HG02938 (cell line): Measurements from ENCODE around the gene SCCPDH.

Experiments
- ATAC-seq: cut with Tn5 transposase; IDR thresholded peaks from one replicate; pipeline ENCODE4 v1.9.1; 2021; ENCODE audit warnings: mild to moderate bottlenecking, moderate library complexity; ENCODE audit not compliant: unreplicated experiment

The SCCPDH gene

DNA sequence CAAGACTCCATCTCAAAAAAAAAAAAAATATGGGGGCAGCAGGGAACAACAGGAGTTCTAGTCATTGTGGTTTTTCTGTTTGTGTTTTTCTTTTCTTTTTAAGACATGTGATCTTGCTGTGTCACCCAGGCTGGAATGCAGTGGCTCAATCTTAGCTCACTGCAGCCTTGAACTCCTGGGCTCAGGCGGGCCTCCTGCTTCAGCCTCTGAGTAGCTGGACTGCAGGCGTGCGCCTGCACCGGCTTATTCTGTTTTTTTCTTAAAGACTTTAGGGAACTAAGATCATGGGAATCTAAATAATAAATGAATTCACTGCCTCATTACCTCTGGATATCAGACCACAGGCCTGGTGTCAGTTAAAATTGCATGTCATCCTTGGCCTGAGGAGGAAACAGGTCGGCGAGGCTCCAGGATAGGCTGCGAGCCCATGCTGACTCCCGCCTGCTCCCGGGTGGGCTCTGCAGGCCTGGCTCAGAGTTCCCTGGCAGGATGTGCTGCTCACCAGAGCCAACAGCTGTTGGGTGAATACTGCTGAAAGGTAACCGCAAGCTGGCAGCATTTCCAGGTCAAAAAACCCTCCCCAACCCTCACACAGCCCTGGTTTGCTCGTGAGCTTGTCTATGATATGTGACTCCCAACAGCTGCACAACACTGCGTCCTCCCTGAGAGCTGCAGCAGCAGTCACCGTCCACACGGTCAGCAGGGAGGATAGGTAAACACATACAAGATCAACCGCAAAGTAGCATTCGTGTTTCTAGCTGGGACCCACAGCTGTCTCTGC is 58.1 kb downstream of the SCCPDH start:
- peak; percentile 85 for ATAC-seq

DNA sequence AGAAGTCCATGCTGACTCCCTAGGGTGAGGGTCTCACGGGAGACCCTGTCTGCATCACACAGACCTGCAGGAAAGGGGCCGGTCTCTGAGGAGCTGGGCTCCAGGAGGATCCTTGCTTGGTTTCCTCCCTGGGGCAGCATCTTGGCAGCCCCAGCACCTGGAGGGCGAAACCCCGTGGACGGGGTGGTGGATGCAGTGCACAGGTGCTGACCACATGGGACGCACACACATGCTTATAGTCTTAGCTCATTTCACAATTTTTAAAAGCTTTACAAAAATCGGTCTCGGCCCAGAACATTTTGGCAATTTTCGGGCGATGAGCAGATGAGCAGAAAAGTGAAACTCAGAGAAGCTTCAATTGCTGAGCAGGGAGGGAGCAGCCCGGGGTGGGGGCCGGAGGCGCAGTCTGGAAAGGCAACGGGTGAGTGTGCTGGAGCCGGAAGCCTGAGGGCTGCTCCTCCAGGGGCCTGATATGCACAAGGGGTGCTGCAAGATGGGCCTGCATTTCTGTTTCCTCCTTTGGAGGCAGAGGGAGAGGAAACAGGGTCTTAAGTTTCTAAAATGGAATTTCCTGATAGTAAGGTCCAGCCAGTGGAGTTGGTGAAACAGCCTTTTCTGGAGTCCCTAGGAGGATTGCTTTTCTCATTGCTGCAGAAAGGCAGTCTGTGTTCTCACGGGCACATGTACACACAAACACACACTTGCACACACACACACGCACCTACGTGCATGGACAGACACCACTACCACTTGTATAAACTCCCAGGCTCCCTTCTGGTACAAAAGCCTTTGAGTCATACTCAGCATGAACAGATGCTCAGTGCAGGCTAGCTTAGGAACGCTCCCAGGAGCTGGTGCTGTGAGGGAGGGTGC is 60.6 kb downstream of the SCCPDH start:
- no peak for ATAC-seq

DNA sequence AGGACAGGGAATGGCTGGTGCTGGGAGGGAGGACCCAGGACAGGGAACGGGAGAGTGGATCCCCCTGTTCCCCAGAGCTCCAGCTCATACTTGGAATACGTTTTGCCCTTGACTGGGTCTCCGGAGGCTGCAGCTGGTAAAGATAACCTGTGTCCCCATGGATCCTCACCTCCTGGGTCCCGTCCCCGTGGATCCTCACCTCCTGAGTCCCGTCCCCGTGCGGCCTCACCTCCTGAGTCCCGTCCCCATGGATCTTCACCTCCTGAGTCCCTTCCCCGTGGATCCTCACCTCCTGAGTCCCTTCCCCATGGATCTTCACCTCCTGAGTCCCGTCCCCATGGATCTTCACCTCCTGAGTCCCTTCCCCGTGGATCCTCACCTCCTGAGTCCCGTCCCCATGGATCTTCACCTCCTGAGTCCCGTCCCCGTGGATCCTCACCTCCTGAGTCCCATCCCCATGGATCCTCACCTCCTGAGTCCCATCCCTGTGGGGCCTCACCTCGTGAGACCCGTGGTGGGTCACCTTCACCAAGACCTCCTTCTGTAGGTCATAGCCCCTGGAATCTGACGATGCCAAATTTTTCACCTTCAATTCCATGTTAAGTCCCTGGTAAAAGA is 61.4 kb downstream of the SCCPDH start:
- ATAC-seq, result no peak

DNA sequence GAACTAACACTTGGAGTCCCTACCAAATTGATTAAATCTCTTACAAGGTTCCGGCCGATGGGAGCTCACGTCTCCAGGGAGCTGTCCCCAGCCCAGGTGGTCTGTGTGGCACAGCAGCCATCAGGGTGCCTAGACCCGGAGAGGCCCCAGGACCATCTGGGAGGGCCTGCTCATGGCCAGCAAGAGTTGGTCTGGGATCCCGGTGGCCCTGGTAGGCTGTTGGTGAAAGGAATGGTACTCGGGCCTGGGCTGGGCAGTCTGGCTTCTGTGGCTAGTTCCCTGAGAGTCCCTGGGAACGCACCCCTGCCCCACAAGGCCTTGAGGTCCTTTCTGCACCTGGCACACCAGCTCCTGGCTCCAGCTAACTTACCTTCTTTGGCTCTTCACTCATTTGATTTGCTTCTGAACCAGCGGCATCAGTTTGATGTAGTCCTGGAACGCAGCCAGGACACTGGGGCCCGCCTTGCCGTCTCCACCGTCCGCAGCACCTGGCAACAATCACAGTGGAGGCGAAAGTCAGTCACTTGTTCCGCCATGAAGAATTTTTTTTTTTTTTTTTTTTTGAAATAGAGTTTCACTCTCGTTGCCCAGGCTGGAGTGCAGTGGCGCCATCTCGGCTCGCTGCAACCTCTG is 62.5 kb downstream of the SCCPDH start:
- no peak for ATAC-seq

DNA sequence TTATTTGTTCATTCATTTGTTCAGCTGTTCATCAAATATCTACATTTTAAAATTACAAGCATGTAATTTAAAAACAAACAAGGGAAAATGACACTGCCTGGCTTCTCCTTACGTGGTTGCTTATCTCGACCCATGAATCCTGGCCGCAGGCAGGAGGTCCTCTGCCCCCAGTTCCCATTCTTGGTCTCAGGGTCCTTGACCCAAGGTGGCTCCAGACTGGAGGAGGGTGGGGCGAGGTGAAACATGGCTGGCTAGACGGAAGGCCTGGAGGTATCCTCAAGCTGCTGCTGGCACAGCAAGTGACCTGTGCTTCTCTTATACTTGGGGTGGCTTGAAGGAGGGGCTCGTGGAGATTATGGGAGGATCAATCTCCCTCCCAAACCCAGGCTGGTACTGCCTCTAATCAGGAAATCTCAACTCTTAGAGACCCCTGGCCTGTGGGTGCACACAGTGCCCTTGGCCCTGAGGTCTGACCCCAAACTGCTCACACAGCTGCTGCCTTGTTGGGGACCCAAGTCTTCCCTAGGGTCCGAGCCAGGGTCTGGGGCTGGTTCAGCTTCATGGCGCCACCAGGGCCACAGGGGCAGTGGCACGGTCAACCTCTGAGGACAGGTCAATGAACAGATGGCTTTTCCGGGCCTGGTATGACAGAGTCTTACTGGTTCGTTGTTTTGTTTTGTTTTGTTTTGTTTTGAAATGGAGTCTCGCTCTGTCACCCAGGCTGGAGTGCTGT is 63.7 kb downstream of the SCCPDH start:
- ATAC-seq, result no peak

DNA sequence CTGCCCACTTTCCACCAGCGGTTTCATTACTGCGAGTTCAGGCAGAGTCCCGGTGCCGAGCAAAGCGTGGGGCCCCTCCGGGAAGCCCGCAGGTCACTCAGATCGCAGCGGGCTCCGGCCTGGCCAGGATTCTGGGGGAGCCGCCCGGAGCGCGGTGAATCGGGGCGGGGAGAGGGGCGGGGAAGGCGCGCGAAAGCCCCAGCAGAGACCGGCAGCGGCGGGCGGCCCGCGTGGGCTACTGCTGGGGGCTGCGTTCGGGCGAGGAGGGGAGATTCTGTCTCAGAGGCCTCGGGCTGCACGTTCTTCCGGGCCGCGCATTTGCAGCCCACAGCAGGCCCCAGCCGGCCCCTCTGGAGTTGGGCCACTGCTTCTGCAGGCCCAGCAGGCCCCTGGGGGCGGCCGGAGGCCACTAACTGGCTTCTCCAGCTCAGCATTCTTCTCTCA is 64.7 kb downstream of the SCCPDH start:
- ATAC-seq, result no peak

DNA sequence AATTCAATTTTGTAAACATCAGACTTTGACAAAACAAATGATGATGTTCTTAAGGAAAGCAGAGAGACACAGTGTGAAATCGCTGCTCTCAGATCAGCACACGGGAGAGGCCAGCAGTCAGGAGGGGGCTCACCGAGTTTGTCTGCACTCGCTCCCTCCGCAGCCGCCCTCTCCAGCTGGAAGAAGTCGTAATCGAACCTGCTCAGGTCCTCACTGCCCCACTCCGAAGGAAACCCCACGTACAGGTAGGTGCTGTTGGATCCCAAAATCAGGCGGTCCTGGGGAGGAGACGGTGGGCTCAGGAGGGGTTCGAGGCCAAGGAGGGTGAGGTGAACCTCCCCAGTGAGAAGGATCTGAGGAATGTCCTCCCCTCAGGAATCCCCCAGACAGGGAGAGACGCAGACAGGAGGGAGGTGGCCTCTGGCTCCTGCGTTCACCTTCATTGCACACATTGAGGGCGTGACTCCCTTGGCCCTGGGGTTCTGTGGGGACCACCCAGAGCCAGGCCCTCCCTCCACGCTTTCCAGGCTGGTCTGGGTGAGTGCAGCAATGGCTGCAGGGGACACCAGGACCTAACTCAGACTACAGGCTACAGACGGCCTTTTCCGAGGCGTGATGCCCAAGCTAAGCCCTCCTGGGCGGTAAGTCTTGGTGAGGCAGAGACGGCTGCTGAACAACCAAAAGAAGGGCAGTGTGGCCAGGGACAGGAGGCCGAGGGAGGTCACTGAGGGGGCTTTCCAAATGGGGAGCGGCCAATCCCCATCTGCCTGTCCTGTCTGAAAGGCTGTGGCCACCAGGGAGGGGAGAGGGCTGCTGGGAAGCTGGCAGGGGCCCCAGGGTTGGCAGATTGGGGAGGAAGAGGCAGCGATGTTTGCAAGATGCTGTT is 65.5 kb downstream of the SCCPDH start:
- no peak for ATAC-seq

DNA sequence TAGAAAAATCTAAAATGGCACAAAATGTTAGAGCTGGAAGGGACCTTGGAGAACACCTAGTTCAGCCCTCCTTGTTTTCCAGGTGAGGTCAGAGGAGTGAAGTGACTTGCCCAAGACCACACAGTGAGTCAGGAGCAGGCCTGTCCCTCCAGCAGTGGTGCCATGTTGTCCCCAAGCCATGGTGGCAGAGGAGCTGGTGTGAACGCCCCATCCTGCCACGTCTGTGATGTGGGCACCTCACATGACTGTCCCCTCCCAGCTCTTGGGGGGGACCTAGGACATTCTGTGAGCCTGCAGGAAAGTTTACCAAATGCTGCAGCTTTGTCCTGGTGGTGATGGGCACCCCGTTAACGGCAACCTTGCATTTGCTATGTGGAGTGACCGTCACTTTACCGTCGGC is 66.2 kb downstream of the SCCPDH start:
- ATAC-seq, result no peak

DNA sequence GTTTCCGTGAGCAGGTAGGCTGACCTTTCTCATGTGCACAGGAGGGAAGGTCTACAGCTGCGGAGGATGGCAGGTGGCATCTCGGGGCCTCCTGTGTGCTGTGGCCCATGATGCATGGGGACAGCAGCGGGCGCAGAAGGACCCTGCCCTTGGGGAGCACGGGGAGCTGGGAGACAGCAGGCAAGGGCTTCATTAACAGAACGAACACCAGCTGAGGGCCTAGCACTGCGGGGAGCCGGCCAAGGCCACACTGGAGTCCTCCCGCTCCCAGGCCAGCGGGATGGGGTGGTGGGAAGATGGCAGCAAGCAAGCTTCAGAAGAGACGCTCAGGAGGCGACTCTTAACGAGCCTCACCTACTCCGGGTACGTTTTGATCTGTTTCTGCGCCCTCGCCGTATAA is 66.6 kb downstream of the SCCPDH start:
- ATAC-seq, result no peak

DNA sequence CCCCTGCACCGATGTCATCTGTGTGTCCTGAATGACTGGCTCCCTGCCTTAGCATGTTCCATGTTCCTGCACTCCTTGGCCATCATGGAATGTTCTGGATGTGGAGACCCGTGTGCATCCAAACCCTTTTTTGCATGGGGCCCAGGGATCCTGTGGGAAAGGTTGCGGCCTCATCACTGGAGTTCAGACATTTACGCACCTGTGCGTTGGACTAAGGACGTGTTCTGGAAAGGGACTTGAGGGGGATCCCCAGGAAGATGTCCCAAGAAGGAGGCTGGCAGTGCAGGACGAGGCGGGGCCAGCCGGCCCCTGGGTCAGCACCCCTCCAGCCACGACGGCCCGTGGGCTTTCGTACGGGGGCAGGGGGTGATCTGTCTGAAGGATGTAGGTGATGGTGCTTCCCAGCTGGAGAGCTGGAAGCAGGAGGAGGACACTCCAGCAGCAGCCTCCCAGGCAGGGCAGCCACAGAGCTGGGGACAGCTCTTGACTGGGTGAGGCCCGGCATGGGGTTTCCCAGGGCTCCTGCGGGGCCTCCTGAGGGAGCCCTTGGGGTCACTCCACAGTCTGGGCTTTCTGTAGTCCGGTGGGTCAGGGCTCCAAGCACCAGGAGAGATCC is 67.2 kb downstream of the SCCPDH start:
- ATAC-seq, result no peak

DNA sequence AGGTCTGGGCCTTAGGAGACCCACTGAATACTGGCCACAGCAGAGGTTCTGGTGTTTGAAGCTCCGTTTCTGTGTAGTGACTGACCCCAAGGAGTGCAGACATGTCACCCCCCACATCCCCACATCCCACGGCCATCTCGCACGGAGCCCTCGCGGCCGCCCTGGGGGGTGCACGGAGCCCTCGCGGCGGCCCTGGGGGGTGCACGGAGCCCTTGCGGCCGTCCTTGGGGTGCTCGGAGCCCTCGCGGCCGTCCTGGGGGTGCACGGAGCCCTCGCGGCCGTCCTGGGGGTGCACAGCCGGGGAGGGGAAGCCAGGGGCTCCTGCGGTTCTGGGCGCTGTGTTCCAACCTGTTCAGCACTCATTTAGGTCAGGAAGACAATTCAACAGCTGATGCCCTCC is 68.4 kb downstream of the SCCPDH start:
- ATAC-seq, result no peak

DNA sequence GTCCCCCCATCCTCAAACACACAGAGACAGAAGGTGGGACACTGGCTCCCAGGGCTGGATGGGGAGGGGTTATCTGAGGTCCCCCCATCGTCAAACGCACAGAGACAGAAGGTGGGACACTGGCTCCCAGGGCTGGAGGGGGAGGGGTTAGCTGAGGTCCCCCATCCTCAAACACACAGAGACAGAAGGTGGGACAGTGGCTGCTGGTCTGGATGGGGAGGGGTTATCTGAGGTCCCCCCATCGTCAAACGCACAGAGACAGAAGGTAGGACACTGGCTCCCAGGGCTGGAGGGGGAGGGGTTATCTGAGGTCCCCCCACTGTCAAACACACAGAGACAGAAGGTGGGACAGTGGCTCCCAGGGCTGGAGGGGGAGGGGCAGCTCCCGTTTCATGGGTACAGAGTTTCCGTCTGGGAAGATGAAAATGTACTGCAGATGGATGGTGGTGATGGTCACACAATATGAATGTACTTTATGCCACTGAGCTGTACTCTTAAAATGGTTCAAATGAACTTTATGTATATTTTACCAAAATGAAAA is 69.2 kb downstream of the SCCPDH start:
- no peak for ATAC-seq

DNA sequence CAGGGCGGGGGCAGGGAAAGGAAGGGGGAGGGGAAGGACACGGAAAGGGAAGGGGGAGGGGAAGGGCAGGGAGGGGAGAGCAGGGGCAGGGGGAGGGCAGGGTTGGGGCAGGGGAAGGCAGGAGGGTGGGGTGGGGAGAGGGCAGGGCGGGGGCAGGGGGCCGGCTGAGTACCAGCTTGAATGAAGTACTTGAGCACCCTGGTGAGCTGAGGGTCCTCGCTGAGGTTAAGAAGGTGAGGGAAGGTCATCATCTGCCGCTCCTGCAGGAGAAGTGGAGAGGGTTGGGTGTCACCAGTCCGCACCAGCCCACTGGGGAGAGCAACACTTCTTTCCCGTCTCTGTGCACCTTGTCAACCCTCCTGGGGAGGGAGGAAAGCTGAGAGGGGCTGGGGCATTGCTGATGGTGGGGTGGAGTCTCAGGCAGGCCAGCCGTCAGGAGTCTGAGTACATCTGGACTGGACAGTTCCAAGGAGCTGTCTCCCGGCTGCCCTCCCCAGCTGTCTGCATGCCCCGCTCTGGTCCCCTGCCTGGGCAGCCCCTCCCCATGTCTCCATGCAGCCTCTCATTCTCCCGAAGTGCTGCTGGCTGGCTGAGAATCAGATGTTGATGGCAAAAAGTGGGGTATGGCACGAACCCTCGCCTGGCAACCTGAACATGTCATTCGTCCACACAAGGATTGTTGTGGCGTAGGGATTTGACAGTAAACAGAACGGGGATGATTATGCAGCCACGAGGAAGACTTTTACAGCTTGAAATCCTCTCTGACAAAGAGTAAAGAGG is 70.0 kb downstream of the SCCPDH start:
- no peak for ATAC-seq

DNA sequence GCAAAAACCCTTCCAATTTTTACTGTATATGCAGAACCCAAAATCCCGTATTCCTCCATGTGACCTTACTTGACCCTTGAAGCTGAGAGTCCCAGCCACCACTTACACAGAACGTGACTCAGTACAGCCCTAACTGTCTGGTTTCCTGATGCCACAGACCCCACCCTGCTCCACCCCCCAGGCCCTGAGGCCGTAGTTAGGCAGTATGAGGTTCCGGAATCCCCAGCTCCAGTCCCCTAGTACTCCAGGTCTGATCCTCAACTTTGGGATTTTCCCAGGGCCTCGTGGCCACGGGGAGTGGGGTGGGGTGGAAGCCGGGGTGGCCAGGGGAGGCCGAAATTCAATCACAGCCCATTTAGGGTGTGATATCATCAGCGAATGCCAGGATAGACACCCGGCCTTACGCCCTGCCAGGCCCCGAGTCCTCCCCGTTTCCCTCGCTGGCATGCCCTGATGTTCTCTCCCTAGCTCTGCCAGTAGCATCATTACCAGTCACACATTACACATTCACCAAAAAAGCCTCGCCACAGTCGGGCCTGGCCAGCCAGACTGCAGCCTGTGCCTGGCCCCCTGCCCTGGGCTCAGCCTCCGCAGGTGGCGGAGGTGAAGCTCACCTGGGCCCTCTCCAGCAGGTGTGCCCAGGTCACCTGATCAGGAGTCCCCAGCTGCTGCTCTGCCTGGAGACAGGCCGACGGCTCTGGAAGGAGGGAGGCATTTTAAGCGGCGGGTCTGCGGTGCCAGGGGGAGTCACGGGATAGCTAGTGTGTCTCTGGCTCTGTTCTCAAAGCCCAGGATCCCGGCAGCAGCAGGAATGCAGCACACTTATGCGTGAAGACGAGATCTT is 70.8 kb downstream of the SCCPDH start:
- no peak for ATAC-seq

DNA sequence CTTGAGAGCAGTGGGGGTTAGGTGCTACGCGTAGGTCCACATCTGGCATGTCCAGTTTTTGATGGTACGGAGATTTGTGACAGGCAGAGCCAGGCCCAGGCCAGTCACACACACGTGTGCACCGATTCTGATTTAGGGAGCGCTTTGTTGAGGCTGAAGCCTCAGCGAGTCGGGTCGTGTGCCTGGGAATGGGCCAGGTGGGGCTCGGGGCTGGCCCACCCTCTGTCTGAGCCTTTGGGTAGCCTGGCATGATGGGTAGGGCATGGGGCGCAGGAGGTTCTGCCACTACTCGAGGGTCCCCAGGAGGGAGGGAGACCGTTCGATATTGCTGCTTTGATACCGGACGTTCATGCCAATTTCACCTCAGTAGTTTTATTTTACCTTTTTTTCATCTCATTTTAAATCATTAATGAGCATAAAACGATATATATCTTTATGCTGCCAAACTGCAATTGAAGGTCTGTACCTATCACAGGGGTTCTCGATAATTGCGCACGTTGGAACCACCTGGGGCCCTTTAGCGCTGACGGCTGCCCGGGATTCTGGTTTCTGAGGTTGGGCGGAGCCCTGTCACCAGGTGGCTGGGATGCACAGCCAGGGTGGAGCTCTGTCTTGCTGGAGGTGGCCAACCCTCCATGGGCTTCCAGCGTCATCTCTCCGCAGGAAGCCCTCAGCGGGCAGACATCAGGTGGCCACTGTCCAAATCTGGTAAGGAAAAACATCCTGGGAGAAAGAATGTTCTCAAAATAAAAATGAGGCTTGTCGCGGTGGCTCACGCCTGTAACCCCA is 71.9 kb downstream of the SCCPDH start:
- ATAC-seq, result no peak

DNA sequence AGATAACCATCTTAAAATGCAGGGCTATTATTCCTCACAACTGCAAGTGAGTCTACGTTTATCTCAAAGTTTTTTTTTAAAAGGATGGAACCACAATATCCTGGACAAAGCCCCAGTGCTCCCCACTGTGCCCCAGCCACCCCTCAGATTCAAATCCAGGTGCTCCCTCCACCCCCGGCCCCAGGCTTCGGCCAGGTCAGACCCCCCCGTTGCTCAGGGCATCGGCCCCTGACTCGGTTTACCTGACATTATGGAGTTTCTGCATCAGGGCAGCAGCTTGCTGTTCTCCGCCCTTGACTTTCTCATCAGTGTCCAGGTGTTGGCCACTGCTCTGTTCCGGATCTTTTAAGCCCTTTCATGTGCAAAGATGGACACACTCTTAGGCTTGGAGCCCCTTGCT is 72.9 kb downstream of the SCCPDH start:
- ATAC-seq, result no peak
